ENCODE data around the gene DPH3. TPM values are rescaled to one million over a fixed set of nuclear protein-coding genes. Genes with fewer than 3 reads are reported as not detected.

The DPH3 gene
- total RNA-seq, 1 donor from 2014 or later: 18.7 TPM

DNA sequence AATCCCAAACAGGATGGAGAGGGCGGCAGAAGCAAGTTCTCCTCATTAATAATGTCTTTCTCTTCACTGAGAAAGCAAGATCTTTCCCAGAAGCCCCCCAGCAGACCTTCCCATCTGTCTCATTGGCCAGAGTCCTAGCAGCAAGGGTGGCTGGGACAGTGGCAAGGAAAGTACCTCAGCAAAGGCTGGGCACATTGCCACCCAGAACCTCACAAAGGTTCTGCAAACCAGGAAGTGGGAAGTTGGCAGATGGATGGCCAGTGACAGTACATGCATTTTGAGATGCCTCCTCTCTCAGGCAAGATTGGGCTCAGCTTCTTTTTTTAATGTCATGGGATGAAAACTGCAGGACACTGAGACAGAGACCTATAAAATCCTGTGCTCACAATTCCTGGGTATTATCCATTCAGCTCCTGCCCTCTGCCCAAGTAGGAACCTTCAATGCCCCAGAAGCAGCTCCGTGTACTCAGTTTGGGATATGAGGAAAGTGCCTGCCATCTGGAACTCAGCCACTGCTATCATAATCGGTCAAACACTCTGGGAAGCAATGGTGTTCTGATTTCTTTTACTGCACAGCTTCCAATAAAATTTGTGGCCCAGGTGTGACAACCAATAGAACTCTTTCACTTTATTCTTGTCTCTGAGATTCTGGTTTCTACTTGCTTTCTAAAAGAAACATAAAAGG is 25.5 kb downstream of the DPH3 start:
- intact Hi-C loops (cut with micrococcal nuclease): no loop called here

DNA sequence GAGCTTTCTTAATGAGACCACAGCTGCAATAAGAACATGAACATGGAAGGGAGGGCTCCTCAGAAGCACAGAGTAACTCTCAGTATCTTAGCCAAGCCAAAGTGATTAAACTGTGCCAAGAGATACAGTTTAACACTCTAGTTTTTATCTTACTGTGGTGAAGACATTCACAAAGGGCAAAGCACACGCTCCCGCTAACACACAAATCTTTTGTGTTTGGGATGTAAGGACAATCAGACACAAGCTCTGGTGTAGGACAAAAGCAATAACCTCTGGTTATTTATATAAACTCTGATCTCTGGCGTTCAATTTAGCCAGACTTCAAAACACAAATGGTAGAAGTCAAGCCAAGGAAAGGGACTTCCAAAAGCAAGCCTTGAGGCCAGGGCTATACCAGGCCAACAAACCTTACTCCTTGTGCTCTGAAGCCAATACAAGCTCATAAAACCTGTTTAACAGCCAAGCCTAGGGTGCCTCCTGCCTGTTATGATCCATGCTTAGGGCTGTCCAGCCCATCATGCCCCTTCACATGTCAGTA is 27.8 kb downstream of the DPH3 start:
- intact Hi-C loops (cut with micrococcal nuclease): no loop called here

DNA sequence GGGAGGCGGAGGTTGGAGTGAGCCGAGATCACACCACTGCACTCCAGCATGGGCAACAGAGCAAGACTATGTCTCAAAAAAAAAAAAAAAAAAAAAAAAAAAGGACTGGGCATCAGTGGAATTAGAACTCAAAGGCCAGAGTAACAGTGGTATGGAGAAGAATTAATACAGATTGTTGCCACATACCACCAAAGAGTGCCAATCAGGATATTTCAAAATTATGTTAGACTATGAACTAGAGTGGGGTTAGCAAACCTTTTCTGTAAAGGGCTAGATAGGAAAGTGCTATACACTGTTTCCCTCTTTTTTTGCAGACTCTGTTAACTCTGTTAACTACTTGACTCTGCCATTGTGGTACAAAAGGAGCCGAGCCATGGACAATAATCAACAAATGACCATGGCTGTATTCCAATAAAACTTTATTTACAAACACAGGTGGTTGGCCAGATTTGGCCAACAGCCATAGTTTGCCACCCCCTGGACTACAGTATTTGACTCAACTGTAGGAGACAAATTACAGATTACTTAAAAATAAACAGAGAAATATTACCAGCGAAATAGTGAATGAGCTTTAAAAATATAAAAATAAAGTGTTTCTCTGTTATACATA is 28.6 kb downstream of the DPH3 start:
- intact Hi-C loops (cut with micrococcal nuclease): no loop called here

DNA sequence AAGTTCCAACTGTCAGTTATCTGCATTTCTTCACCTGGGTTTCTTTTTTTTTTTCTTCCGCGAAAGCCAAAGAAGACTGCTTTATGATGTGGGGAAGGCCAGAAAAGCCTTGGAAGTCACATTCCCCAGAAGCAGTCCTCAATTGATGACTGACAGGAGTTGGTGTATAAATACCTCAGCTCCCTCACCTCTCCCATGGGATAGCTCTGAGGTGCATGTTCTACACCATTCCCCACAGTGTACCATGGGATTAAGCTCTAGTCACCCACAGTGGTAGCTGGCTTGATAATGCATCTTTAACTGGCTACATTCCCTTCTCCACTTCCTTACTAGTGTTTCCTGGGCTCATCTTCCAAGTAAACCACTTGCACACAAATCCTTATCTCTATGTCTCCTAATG is 30.5 kb downstream of the DPH3 start:
- intact Hi-C loops (cut with micrococcal nuclease): no loop called here

DNA sequence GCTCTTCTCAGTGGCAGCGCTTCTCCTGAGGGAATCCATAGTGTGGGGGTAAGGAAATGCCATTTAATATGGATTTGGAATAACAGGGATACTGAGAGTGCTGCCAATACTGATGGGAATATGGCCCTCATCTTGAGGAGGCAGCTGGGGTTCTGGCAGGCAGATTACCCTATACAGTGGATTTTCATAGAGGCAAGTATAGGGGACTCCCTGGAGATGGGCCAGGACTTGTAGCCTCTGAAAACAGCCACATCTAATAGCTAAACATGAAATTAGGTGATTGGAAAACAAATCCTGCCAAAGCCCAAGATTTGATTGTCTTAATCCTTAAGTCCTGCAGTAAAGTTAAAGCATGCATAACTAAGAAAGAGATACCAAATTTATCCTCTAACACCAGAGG is 30.9 kb downstream of the DPH3 start:
- intact Hi-C loops (cut with micrococcal nuclease): no loop called here

DNA sequence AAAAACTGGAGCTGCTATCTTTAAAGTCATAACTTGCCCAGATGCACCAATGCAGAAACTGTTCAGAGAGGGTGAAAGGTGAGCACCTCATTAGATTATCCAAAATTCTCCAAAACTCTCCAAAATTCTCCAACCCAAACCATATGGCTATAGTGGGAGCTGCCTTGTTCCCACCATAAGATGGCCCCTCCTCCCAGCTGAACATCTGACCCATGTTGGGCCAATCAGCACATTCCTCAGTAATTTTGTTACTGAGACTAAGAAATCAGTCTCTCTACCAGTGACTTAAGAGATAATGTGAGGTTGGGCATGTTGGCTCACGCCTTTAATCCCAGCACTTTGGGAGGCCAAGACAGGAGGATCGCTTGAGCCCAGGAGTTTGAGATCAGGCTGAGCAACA is 32.8 kb downstream of the DPH3 start:
- intact Hi-C loops (cut with micrococcal nuclease): no loop called here

DNA sequence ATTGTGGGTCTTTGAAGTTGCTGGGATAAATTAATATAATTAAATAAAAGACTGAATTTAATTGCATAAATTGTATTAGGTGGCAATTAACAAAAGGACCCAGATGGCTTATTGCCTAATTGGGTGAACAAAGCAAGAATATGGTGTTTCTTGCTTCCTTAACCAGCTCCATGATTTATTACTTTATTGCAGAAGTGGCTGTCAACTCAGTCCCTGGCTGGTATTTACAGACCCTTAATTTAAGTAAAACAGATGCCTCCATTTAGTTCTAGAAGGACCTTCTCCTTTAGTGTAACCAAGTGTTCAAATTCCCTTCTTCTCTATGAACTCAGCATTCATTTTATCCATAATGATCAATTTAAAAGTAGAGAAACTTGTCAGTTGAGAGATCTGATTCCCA is 35.1 kb downstream of the DPH3 start:
- intact Hi-C loops (cut with micrococcal nuclease): no loop called here

DNA sequence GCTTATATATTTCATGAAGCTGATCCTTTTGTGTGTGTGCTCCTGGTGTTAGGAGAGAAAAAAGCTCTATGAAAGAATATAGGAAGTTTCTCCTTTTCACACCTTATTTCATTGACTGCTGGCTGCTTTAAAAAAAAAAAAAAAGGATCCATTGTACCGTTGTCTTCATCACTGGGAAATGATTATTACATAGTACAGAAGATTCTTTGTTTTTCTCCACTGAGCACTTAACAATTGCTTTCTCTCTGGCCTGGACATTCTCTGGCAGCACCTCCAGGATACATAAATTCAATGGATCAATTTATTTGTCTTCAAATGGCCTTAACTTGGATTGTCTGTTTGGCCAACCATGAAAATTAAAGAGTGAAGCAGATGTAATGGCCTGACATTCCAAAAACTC is 37.2 kb downstream of the DPH3 start:
- intact Hi-C loops (cut with micrococcal nuclease): no loop called here

DNA sequence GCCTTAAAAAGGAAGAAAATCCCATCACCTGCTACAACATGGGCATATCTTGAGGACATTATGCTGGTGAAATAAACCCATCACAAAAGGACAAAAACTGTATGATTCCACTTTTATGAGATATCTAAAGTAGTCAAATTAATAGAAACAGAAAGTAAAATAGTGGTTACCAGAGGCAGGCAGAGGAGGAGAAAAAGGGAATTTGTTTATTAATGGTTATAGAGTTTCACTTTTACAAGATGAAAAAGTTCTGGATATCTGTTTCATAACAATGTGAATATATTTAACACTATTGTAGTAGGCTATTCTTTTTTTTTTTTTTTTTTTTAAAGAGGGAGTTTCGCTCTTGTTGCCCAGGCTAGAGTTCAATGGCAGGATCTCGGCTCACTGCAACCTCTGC is 40.4 kb downstream of the DPH3 start:
- intact Hi-C loops (cut with micrococcal nuclease): no loop called here

DNA sequence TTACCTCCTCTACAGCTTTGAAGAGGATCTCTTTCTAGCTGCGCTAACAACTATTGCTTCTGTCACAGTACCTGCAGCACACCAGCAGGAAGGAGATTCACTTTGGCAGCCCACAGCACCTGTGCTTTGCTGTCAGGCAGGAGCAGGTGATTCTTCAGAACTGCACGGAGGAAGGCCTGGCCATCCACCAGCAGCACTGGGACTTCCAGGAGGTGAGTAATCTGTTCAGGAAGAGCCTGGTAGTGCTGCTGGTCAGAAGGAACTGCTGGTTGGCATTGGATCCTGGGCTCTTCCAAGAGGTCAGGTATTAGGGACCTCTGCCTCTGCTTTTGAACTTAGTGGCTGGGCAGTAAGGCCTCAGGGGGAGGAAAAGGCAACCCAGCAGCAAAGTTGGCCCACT is 42.2 kb downstream of the DPH3 start:
- intact Hi-C loops (cut with micrococcal nuclease): no loop called here

DNA sequence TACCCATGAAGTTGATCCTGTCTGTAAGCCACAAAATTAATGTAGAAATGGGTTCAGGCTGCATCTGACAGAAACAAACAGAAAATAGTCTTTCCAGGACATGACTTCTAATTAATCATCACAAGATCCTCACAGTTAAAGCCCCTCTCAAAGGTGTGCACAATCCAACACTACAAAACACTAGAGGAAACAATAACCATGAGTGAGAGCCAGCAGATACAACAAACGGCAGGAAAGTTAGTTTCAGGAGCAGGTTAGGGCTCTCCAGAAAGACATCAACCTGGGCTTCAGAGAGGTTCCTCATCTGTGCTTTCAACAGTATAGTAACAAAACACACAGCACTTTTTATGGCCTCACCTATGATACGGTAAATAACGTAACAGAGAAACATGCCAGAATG is 42.8 kb downstream of the DPH3 start:
- intact Hi-C loops (cut with micrococcal nuclease): no loop called here

DNA sequence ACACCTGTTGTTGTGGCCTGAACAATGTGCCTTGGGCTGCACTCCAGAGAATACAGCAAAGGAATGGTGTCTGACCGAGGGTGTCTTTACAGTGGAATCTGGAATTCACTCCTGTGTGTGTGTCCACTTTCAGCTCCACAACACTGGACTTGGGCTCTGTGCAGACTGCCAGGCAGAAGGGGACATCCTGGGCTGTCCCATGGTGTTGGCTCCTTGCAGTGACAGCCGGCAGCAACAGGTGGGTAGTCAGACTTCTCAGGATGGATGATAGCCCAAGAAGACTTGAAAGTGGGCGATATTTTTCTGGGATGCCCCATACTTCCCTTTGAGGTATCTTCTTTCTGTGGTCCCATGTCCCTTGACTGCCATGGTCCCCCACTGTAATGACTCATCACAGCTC is 45.0 kb downstream of the DPH3 start:
- intact Hi-C loops (cut with micrococcal nuclease): no loop called here

DNA sequence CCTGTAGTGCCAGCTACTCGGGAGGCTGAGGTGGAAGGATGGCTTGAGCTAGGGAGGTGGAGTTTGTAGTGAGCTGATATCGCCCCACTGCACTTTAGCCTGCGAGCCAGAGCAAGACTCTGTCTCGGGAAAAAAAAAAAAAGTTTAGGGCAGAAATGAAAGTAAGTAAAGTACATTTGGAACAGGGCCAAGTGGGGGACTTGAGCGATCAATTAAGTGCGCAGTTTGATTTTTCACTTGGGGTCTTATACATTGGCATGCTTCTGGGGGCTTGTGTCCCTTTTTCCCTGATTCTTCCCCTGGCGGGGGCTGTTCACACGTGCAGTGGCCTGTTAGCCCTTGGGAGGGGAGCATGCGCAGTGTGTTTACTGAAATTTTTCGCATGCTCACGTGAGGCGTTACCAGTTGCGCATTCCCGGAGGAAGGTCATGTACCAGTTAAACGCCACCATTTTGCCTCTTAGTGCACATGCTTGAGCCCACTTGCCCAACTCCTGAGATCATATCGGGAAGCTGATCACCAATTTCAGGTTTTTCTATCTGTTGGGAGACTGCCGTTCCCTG is 48.3 kb downstream of the DPH3 start:
- intact Hi-C loops (cut with micrococcal nuclease): no loop called here

DNA sequence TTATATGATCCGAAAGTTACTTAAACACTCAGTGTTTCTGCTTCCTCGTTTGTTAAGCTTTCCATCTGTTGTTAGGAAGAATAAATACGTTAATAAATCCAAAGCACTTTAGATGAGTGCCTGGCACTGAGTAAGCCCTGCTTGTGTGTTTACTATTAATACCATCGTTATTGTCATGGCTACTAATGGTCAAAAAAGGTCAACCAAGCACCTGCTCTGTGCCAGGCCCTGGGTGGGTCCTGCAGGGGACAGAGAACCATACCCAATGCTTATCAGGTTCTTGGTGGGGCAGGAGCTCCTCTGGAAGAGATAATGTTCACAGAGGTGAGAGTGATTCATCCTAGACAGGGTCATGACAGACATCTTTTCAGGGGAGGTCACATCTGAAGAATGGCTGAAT is 50.4 kb downstream of the DPH3 start:
- intact Hi-C loops (cut with micrococcal nuclease): no loop called here

DNA sequence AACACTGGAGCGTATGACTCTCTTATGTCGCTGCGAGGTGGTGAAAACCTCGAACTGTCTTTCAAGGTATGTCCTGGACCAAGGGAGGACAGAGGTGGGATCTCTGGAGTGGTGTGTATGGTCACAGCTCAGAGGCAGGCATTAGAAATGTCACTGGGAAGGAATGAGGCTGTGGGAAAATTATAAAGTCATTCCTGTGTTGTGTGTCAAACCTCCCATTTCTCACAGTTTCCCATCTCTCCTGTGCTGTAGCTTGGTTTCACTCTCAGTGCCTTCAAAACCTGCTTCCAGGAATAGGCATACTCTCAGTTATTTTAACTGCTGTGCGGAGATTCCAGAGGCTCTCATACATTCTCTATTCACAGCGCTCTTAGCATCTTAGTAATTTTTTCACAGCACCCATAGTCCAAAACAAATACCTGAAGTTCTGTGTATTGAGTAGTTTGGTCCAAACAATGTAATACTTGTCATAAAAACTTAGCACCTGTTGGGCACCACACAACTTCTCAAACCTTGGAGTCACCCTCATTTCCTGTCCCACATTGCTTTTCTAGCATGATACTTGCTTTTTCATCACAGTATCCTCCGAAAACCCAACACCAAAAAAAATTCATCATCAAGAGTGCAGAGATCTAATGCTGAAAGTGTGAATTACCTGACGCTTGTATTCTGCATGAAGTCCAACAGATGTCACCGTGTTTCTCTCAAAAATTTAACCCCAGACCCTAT is 53.4 kb downstream of the DPH3 start:
- intact Hi-C loops (cut with micrococcal nuclease): no loop called here

Other genes with a start within 250 kb of the DPH3 start
- not detected in 2 replicates for gene GALNT15, start 90.3 kb downstream of the DPH3 start, total RNA-seq
- gene OXNAD1, start 269 bp upstream of the DPH3 start, total RNA-seq: 42.9 and 43.9 TPM in 2 replicates
- 52.1 and 60.2 TPM in 2 replicates for gene RFTN1, start 248.8 kb upstream of the DPH3 start, total RNA-seq